Ovary (tissue), 3 donors: ENCODE data around the gene FHAD1.

ENCODE experiments used
- CTCF ChIP-seq, 3 donors: fragments of 450-650 bp in 2 of 3; fragments of 200-600 bp in 1 of 3; IDR thresholded peaks; one replicate each; pipeline versions ENCODE4 v1.5.1 to v1.8.0; 2016 to 2022; ENCODE audit warnings: antibody characterized with exemption in 3 of 3, mild to moderate bottlenecking in 1 of 3
- EP300 ChIP-seq: sonication (generic); formaldehyde crosslinking; IDR thresholded peaks from one replicate; pipeline ENCODE4 v1.6.1; 2017; ENCODE audit warnings: antibody characterized with exemption
- POLR2A ChIP-seq: fragments of 450-650 bp; IDR thresholded peaks from one replicate; pipeline ENCODE4 v1.6.1; 2017; ENCODE audit warnings: antibody characterized with exemption, mild to moderate bottlenecking, moderate library complexity
- donor health status: DM: no; HTN: no; CAD: no.

- TF ChIP-seq CTCF (IDR thresholded peaks at IDR 0.05) (no peak), EP300 (no peak), POLR2A (no peak)
These were observed 8.2 kb upstream of the FHAD1 start for GRCh38 chr1:15238789-15239188.
